ENCODE data around the gene SUMO4. TPM values are rescaled to one million over a fixed set of nuclear protein-coding genes. Genes with fewer than 3 reads are reported as not detected.

The SUMO4 gene
- total and polyA plus RNA-seq, 2 of the 8 experiments (the other 6 are each of a cell fraction or from before 2014, with no cell fraction given), result 0.09 to 1.3 TPM

- no peak overlapping the region for H2BK5ac ChIP-seq (ENCODE audit: low read depth, low read length)
- no peak overlapping the region for H2BK15ac ChIP-seq (ENCODE audit: low read length)
- peaks cover 0 to 5% (median 2%) of the 10 kb centered on the region in 4 experiments; a peak in 5 of 7 replicates for H3K4me1 ChIP-seq (replicated peaks in 1 of 4; ENCODE audit: control insufficient read depth in 3 of 4, insufficient read depth in 4 of 4, low read length in 3 of 4)
- H3K9me3 ChIP-seq (ENCODE audit: insufficient read depth in 2 of 2, low read depth in 1 of 2, low read length in 1 of 2), result no peaks in the 10 kb centered on the region
- no peaks in the 10 kb centered on the region for H3K36me3 ChIP-seq (ENCODE audit: control insufficient read depth in 2 of 4, insufficient read depth in 4 of 4, low read length in 3 of 4)
- ChIA-PET CTCF (ENCODE audit: partially characterized antibody) (no interaction called here), POLR2A (ENCODE audit: partially characterized antibody) (no interaction called here)
- no peak overlapping the region for H3K18ac ChIP-seq (ENCODE audit: extremely low read depth, low read length)
- H4K20me1 ChIP-seq (replicated peaks in 1 of 2; ENCODE audit: control insufficient read depth in 1 of 2, insufficient read depth in 2 of 2, low read length in 2 of 2), result peaks cover 4 to 6% of the 10 kb centered on the region in 2 experiments
- H4K8ac ChIP-seq (ENCODE audit: extremely low read depth, insufficient read depth, low read length), result no peak overlapping the region
- no peaks in the 10 kb centered on the region for H3K27me3 ChIP-seq (replicated peaks in 1 of 4; ENCODE audit: control insufficient read depth in 3 of 4, extremely low read depth in 1 of 4, insufficient read depth in 3 of 4, low read length in 3 of 4)
- no peak overlapping the region for H2BK12ac ChIP-seq (ENCODE audit: low read depth, low read length)
- H2AK5ac ChIP-seq (ENCODE audit: low read depth, low read length), result no peak overlapping the region
- no peak overlapping the region for H3K14ac ChIP-seq (ENCODE audit: insufficient read length)
- TF ChIP-seq HDAC6 (IDR thresholded peaks at IDR 0.05; ENCODE audit: low read depth, low read length), result no peak
- no peak for TF ChIP-seq CBX8 (IDR thresholded peaks at IDR 0.05; ENCODE audit: borderline replicate concordance, low read depth, low read length)
- no peak for TF ChIP-seq EGR1 (IDR thresholded peaks at IDR 0.05; ENCODE audit: borderline replicate concordance, low read depth, low read length)
- TF ChIP-seq BCL11A (IDR thresholded peaks at IDR 0.05; ENCODE audit: low read depth in 2 of 2, low read length in 2 of 2), result no peak
- TF ChIP-seq NRF1 (IDR thresholded peaks at IDR 0.05; ENCODE audit: low read depth, low read length), result no peak
- no peaks in the 10 kb centered on the region; the same call in 1 of the 2 replicates for H3K79me1 ChIP-seq (ENCODE audit: low read depth, low read length)
- no peak overlapping the region for H3K4ac ChIP-seq (replicated peaks; ENCODE audit: insufficient read length, low read depth, low read length)
- no peak for FAIRE-seq
- no peak overlapping the region for H3K4me3 ChIP-seq (ENCODE audit: extremely low read depth in 1 of 4, insufficient read depth in 2 of 4, low read depth in 3 of 4, low read length in 4 of 4)
- H4K5ac ChIP-seq (ENCODE audit: insufficient read length, low read depth, low read length), result no peak overlapping the region
- H3K79me2 ChIP-seq (ENCODE audit: control insufficient read depth in 1 of 2, insufficient read depth in 2 of 2, low read length in 2 of 2), result peaks cover 0 to 94% of the 10 kb centered on the region in 2 experiments; a peak in 3 of 4 replicates
- no peak for DNase-seq (ENCODE audit: low read depth in 1 of 2, low spot score in 2 of 2)
- 90% methylated on average over 2 of the region's 2 CpGs; no CpG with 5 or more reads in 1 of the 2 experiments for WGBS, 2 experiments (ENCODE audit: extremely low coverage in 1 of 2, insufficient coverage in 1 of 2, insufficient read length in 1 of 2, insufficient replicate concordance in 2 of 2, low coverage in 1 of 2, low lambda C conversion rate in 2 of 2, missing lambda C conversion rate in 1 of 2)
- no peaks in the 10 kb centered on the region for H3K23me2 ChIP-seq (ENCODE audit: low read depth, low read length)
- H3K9ac ChIP-seq (replicated peaks in 1 of 4; ENCODE audit: extremely low read depth in 1 of 4, low read depth in 3 of 4, low read length in 3 of 4), result no peak overlapping the region
- H4K91ac ChIP-seq (replicated peaks; ENCODE audit: insufficient read length, low read length), result no peak overlapping the region
- H2AFZ ChIP-seq (ENCODE audit: low read length), result no peak overlapping the region
- H3K56ac ChIP-seq (replicated peaks; ENCODE audit: insufficient read length, low read depth, low read length), result no peak overlapping the region
- H3K27ac ChIP-seq (ENCODE audit: low read depth, low read length), result no peak overlapping the region
- no peak overlapping the region for H2BK120ac ChIP-seq (replicated peaks; ENCODE audit: low read depth, low read length)
- no peak overlapping the region for H3K23ac ChIP-seq (ENCODE audit: insufficient read length)
- H3K4me2 ChIP-seq (ENCODE audit: insufficient read depth in 1 of 2, low read depth in 2 of 2, low read length in 2 of 2), result no peak overlapping the region
- no peak overlapping the region for H2BK20ac ChIP-seq (ENCODE audit: low read length)
Measured at GRCh38 chr6:149354009-149354408, 46.1 kb upstream of the SUMO4 start.

Data from H1 (cell line).